Cardiac fibroblast (primary cell): ENCODE data around the gene TTC23.

Experiments used
- DNase-seq, 2 donors: peaks; one replicate each; pipeline versions ENCODE4 v3.0.0 to v3.0.0-alpha.2; 2010; ENCODE audit warnings: low read depth in 2 of 2
- H3K4me3 ChIP-seq, 2 donors: replicated peaks in 1 of 2; 1 replicate in 1 of 2; 2 replicates in 1 of 2; pipeline ENCODE4 v1.5.1; 2011; ENCODE audit warnings: low read depth in 2 of 2, low read length in 2 of 2, mild to moderate bottlenecking in 2 of 2, moderate library complexity in 1 of 2
- TF ChIP-seq, protein P1 (sequence below): IDR thresholded peaks from one replicate; pipeline ENCODE4 v1.5.1; 2011; ENCODE audit warnings: low read depth, mild to moderate bottlenecking, low read length, inconsistent platforms

The TTC23 gene

DNA sequence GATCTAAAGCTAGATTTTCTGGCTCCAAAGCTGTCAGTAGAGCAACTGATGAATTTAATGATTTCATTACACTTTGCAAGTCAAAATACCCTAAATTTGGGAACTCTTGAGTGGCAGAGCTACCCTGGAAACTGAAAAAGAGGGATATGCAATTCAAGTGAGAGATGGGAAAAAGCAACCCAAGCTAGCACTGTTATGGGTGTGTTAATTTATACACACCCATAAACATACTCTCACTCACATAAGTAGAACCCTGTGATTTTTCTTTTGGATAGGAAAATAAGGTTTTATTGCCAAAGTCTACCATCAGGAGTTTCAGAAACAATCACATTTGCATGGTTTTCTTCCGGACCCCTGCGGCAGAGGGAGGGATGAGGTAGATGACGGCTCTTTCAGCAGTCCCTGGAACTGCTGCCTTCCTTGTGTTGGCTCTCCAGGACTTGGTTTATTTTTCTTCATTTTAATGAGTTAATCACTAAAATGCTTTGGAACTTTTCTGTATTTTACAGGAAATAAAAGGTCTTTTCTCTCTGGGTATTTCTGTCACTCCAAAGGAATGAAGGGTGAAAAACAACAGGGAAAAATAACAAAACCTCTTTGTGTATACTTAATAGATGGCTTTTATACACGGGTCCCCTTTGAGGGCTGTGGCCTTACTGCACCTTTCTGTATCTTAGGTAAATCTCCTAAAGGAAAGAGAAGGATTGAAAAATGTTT lies 63.8 kb downstream of the TTC23 start:
- DNase-seq = no peak
- no peak overlapping the region for H3K4me3 ChIP-seq
- TF ChIP-seq, protein P1, sequence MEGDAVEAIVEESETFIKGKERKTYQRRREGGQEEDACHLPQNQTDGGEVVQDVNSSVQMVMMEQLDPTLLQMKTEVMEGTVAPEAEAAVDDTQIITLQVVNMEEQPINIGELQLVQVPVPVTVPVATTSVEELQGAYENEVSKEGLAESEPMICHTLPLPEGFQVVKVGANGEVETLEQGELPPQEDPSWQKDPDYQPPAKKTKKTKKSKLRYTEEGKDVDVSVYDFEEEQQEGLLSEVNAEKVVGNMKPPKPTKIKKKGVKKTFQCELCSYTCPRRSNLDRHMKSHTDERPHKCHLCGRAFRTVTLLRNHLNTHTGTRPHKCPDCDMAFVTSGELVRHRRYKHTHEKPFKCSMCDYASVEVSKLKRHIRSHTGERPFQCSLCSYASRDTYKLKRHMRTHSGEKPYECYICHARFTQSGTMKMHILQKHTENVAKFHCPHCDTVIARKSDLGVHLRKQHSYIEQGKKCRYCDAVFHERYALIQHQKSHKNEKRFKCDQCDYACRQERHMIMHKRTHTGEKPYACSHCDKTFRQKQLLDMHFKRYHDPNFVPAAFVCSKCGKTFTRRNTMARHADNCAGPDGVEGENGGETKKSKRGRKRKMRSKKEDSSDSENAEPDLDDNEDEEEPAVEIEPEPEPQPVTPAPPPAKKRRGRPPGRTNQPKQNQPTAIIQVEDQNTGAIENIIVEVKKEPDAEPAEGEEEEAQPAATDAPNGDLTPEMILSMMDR = no peak

DNA sequence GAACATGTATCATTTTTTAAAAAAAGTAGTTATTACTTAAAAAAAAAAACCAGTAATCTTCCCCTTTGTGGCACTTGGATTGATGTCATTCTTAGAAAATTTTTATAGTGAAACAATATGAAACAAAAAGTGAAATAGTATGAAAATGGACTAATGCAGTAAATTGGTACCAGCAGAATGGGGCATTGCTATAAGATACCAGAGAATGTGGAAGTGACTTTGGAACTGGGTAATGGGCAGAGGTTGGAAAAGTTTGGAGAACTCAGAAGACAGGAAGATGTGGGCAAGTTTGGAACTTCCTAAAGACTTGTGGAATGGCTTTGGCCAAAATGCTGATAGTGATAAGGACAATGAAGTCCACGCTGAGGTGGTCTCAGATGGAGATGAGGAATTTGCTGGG lies 66.6 kb downstream of the TTC23 start:
- no peak overlapping the region for H3K4me3 ChIP-seq
- TF ChIP-seq, protein P1 = no peak
- no peak for DNase-seq

DNA sequence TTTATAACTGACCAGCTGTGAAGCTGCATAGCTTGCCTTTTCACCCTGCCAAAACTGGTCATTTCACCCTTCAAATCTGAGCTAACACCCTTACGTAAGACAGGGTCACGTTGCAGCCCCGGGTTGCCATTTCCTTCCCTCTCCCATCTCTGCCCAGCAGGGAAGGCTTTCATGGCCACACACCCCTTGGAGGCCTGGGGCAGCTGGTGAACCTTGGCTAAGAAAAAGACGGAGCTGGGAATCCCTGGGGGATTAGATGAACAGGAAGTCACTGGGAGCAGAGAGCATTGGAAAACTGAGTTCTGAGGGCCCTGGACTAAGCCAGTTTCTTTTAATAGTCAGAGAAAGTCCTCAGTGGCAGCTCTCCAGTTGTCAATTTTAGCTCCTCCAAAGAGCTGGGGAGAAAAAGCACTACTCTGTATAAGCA lies 67.8 kb downstream of the TTC23 start:
- TF ChIP-seq, protein P1 = no peak
- no peak overlapping the region for H3K4me3 ChIP-seq
- peak; percentile 33 to 47 for DNase-seq

DNA sequence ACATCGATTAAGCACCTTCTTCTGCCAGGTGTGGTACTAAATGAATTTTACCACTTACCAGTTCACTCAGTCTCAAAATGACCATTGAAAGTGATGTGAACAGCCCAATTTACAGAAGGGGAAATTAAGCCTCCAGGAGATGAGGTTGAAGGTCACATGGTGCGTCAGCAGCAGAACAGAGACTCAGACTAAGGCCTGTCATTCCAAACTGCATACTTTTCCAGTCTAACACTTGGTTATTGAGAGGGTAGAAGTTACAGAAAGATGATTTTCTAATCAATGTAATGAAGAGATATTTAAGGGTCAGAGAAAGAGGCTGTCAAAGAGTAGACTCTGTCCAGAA lies 68.4 kb downstream of the TTC23 start:
- TF ChIP-seq, protein P1 = no peak
- no peak for DNase-seq
- no peak overlapping the region for H3K4me3 ChIP-seq

DNA sequence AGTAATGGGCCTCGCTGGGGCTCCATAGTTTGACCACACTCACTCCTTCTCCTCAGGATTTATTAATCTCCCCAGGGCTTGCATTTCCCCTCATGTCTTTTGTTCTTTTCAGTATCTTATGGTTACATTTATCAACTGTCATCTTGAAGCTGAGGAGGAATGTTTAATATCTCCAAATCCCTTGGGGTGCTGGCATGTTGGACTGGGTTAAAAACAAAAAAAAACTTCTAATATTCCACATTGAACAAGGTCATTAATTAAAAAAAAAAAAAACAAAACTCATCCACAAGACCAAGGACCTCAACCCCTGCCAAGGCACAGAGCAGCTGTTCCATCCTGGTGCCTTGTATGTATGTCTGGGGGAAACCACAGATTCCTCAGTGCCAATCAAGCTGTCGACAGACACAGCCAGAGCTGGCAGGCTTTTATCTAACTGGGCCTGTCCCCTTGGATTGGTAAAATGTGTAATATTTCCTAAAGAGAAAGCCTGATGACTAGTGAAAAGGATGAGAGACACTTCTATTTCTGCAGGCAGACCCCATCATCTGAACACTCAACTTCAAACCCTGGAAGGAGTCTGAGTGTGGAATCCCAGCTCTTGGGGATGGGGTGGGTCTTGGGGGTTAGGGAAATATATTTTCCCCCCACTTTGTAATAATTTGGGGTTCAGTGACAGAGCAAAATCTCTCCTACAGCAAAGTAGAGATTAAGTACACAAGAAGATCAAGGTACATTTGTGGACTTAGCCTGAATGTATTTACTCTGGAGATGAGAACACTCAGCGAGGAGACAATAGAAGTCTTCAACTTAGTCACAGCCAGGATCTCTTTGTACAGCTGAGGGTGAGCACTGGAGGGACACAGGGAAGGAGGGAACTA lies 69.1 kb downstream of the TTC23 start:
- peak in 1 of 2 donors; percentile 69 for DNase-seq
- TF ChIP-seq, protein P1 = no peak
- no peak overlapping the region for H3K4me3 ChIP-seq

DNA sequence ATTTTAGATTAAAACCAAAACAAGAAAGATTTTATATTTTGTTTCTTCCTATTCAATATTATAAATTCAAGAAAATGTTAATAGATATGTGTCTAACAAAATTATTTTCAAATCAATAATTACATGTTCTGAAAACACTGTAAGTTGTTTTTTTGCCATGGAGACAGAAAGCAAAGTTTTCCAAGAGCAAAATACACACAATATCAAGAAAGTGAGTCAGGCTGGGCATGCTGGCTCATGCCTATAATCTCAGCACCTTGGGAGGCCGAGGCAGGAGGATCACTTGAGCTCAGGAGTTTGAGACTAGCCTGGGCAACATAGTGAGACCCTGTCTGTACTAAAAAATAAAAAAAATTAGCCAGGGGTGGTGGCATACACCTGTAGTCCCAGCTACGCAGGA lies 71.7 kb downstream of the TTC23 start:
- H3K4me3 ChIP-seq = no peak overlapping the region
- TF ChIP-seq, protein P1 = no peak
- DNase-seq = no peak
